Measurements from ENCODE around the gene YOD1.

- TF ChIP-seq POLR2A (IDR thresholded peaks at IDR 0.05) (no peak), EP300 (IDR thresholded peaks at IDR 0.05) (no peak)
Measured at GRCh38 chr1:207006083-207006482, 44.9 kb downstream of the YOD1 start.

Data from sigmoid colon (tissue), 4 donors.